Activated T-cell treated with anti-CD3 and anti-CD28 coated beads, Interleukin-2, amount 50 U/mL, for 24 hours (primary cell): Measurements from ENCODE around the gene PDE4DIP.
"Not testable (repeated sequence)": the region's sequence is repeated elsewhere in the genome, so short reads cannot be mapped to it uniquely, and the experiment has no call there.

ENCODE experiments used
- DNase-seq: peaks from one replicate; pipeline ENCODE4 v3.0.0-alpha.2; 2020
- H3K27ac Mint-ChIP-seq: 2 replicates; pipeline ENCODE4 v1.8.0; 2020; ENCODE audit warnings: mild to moderate bottlenecking, mixed read lengths
- H3K27me3 Mint-ChIP-seq: 2 replicates; pipeline ENCODE4 v1.8.0; 2020; ENCODE audit warnings: mixed read lengths
- H3K36me3 Mint-ChIP-seq: 2 replicates; pipeline ENCODE4 v1.8.0; 2020; ENCODE audit warnings: low read depth, mixed read lengths
- H3K4me1 Mint-ChIP-seq: 2 replicates; pipeline ENCODE4 v1.8.0; 2020; ENCODE audit warnings: low read depth, mixed read lengths
- H3K4me3 Mint-ChIP-seq: 2 replicates; pipeline ENCODE4 v1.8.0; 2020; ENCODE audit warnings: mild to moderate bottlenecking, moderate library complexity, mixed read lengths
- H3K9me3 Mint-ChIP-seq: 2 replicates; pipeline ENCODE4 v1.8.0; 2020; ENCODE audit warnings: mixed read lengths

Gene PDE4DIP

DNA sequence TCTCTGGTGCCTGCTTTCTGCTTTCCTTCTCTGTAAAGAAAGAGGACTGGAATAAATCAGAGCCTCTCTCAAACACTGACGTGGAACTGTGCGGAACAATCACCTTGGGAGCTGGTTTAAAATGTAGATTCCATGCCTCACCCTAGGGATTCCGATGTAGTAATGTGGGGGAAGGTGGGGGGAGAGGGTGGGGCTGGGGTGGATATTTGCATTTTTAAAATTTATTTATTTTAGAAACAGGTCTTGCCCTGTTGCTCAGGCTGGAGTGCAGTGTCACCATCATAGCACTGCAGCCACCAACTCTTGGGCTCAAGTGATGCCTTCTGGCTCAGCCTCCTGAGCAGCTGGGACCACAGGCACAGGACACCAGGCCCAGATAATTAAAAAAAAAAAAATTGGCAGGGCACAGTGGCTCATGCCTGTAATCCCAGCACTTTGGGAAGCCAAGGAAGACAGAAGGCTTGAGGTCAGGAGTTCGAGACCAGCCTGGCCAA lies 45.9 kb downstream of the PDE4DIP start:
- not testable (repeated sequence) for H3K4me1 Mint-ChIP-seq, H3K4me3 Mint-ChIP-seq, H3K36me3 Mint-ChIP-seq

DNA sequence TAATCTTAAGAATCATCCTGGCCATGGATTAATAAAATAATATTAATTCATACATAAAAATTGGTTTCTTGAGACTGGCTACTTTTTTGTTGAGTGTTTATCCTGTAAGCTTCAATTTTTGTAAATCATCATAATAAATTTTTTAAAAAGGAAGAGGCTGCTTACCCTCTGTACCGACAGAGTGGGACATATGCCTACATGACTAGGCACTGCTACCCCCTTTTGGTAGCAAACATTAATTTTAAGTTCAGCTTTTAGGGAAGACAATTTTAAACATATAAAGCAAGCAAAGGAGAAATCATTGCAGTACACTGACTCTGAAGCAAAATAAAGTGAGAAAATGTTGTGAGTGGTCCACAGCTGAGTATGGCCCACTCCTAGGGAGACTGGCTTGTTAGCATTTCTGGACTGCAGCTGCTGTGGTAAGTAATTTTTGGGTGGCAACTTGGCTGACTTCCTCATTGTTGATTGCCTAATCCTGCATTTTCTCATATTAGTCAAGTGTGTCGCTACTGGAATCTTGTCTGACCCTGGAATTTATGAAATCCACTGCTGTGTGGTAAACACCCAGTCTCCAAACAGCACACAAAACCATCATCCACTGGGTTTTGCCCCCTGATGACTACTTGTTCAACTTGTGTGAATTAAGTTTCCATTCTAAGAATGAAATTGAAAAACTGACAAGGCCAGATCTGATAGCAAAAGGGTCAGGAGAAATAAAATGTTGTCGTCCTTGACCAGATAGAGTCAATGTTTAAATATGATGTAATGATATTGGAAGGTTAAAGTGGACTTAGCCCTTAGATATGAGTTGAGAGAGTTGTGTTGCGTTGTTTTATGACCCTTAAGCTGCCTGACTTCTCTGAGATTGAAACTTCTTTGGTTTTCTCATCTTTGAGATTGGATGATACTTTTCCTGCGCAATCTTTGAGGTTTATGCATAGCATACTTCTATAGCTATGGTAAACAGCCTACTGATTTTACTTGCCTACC lies 50.4 kb downstream of the PDE4DIP start:
- not testable (repeated sequence) for H3K4me1 Mint-ChIP-seq, H3K27ac Mint-ChIP-seq, H3K27me3 Mint-ChIP-seq, H3K4me3 Mint-ChIP-seq, H3K36me3 Mint-ChIP-seq, DNase-seq, H3K9me3 Mint-ChIP-seq

More for the DNA sequence above, 45.9 kb downstream of the PDE4DIP start:
- H3K27ac Mint-ChIP-seq, H3K27me3 Mint-ChIP-seq, H3K9me3 Mint-ChIP-seq, DNase-seq: not testable (repeated sequence)

DNA sequence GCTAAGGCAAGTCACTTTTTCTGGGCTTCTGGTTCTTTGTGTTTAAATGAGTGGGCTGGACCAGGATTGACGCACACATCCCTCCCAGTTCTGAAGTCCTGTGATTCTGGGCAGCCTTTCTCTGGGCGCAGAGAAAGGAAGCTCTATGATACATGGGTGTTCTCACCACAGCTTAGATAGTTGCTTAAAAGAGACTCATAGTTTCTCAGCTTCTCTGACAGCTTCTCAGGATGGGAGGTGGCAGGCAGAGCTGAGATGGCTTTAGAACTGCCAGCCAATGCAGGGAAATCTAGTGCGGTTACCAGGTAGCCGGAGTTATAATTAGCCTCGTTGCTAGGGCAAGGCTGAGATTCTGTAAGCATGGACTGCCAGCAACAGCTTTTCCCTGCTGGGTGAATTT lies 55.8 kb downstream of the PDE4DIP start:
- H3K36me3 Mint-ChIP-seq, H3K9me3 Mint-ChIP-seq, H3K27ac Mint-ChIP-seq, H3K27me3 Mint-ChIP-seq, DNase-seq, H3K4me3 Mint-ChIP-seq, H3K4me1 Mint-ChIP-seq: not testable (repeated sequence)

DNA sequence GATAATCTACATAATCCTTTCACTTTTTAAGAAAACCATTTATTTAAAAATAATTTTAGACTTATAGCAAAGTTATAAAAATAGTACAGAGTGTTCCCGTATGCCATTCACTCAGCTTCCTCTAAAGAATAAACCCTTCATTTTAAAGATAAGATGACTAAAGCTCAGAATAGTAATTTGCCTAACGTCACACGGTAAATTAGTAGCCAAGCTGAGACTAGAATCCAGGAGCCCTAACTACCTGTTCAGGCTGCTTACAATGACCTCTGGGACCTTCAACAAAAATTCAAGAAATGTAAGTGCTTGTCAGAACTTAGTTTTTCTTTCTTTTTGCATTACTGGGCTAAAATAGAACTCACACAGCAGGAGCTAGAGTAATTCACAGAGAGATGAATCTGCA lies 56.5 kb downstream of the PDE4DIP start:
- H3K27me3 Mint-ChIP-seq, H3K27ac Mint-ChIP-seq, H3K4me1 Mint-ChIP-seq, DNase-seq, H3K4me3 Mint-ChIP-seq, H3K36me3 Mint-ChIP-seq, H3K9me3 Mint-ChIP-seq: not testable (repeated sequence)

DNA sequence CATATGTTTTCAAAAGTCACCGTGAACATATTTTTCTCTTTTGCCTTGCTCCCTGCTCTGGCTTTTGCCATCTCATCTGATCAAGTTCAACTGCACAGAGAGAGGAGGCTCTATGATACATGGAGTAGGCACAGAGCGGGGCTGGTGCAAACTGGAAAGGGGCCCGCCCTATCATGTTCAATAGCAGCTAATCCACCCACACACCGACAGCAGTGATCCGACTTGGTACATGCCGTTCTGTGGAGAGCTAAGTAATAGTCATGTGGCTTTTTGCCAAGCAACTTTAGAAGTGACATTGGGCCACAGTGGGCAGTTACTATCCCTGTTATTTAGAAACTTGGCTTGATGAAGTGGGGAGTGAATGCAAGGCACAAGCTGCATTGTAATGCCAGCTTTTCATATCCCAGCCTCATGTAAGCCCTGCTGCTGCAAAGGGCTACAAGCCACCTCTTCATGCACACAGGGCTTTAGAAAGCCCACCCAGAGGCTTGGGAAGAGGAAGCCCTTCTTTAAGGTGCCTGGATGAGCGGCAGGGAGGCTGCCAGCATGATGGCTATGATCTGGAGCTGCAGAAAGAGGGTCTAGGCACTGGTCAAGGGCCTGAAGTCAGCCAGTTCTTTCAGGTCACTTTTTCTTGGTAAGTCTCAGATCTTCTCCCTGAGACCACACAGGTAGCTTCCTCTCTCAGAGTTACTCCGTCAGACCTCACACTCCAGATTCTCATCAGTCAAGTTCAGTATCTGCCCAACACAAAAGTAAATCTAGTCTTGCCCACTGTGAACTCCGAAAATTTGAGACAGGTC lies 57.1 kb downstream of the PDE4DIP start:
- not testable (repeated sequence) for H3K4me3 Mint-ChIP-seq, H3K27me3 Mint-ChIP-seq, H3K36me3 Mint-ChIP-seq, H3K27ac Mint-ChIP-seq, H3K9me3 Mint-ChIP-seq, DNase-seq, H3K4me1 Mint-ChIP-seq

DNA sequence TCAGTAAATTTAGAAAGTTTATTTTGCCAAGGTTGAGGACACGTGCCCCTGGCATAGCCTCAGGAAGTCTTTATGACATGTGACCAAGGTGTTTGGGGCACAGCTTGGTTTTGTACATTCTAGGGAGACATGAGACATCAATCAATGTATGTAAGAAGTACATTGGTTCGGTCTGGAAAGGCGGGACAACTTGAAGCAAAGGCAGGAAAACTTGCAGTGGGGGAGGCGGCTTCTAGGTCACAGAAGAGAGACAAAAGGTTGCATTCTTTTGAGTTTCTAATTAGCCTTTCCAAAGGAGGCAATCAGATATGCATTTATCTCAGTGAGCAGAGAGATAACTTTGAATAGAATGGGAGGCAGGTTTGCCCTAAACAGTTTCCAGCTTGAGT lies 57.7 kb downstream of the PDE4DIP start:
- not testable (repeated sequence) for H3K4me1 Mint-ChIP-seq, DNase-seq, H3K9me3 Mint-ChIP-seq, H3K36me3 Mint-ChIP-seq, H3K27me3 Mint-ChIP-seq, H3K4me3 Mint-ChIP-seq, H3K27ac Mint-ChIP-seq

DNA sequence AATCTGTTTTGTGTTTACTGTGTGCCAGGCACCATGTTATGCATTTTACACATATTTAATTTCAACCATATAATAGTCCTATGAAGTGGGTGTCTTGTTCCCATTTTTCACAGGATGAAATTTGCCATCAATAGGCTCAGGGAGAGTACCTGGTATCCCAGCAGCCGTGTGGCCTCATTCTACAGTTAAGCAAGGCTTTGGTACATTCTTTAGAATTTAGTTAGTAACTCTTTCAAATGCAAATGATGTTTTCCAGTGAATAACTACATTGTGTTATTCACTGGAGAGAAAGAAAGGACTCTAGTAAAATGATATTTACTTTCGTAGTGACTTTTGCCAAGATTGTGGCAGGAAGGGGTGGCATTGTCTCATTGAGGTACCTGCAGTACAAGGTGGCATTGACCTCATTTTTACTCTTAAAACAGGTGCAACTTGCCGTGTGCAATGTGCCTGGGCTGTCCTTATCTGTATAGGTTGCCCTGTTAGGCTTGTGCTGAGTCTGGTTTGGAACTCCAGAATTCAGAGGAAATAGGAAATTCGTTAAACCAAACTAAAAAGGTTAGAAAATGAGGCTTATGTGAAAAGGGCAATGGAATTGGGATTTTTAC lies 65.1 kb downstream of the PDE4DIP start:
- not testable (repeated sequence) for H3K27ac Mint-ChIP-seq, H3K27me3 Mint-ChIP-seq, H3K4me3 Mint-ChIP-seq, H3K36me3 Mint-ChIP-seq, H3K4me1 Mint-ChIP-seq, DNase-seq, H3K9me3 Mint-ChIP-seq

DNA sequence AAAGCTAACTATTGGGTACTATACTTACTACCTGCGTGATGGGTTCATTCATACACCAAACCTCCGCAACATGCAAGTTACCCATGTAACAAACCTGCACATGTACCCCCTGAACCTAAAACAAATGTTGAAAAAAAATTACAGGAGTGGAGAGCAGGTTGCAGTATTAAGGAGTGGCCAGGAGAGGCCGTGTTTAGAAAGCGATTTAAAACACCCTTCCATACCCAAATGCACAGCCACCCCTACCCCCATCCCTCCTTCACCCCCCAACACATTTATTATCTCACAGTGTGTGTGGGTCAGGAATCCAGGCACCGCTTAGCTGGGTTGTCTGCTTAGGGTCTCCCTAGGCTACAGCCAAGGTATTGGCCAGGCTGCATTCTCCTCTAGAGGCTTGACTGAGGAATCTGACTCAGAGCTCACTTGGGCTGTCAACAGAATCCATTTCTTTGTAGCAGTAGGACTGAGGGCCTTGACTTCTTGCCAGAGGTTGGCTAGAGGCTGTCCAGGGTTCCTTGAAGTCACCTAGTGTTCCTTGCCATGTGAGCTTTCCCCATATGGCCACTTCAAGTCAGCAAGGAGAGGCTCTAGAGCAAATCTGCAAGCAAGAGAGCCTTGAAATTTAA lies 67.2 kb downstream of the PDE4DIP start:
- H3K9me3 Mint-ChIP-seq, H3K27me3 Mint-ChIP-seq, H3K27ac Mint-ChIP-seq, H3K4me1 Mint-ChIP-seq, H3K4me3 Mint-ChIP-seq, DNase-seq, H3K36me3 Mint-ChIP-seq: not testable (repeated sequence)

DNA sequence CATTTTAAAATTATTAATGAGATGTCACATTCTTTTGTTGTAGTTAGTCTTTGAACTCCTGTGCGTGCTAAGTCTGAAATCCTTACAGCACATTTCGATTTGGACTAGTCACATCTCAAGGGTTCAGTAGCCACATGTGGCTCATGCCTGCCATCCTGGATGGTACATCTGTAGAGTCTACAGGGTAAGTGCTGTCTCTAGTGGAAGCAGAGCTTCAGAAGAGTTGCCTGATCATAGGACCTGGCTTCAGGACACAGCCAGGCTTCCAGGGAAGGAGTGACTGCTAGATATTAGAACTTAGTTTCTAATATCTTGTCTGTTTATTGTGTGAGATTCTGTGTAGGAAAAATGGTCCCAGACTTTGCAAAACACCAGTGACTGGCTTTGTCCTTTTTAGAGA lies 72.0 kb downstream of the PDE4DIP start:
- not testable (repeated sequence) for H3K4me3 Mint-ChIP-seq, DNase-seq, H3K9me3 Mint-ChIP-seq, H3K27me3 Mint-ChIP-seq, H3K36me3 Mint-ChIP-seq, H3K4me1 Mint-ChIP-seq, H3K27ac Mint-ChIP-seq

DNA sequence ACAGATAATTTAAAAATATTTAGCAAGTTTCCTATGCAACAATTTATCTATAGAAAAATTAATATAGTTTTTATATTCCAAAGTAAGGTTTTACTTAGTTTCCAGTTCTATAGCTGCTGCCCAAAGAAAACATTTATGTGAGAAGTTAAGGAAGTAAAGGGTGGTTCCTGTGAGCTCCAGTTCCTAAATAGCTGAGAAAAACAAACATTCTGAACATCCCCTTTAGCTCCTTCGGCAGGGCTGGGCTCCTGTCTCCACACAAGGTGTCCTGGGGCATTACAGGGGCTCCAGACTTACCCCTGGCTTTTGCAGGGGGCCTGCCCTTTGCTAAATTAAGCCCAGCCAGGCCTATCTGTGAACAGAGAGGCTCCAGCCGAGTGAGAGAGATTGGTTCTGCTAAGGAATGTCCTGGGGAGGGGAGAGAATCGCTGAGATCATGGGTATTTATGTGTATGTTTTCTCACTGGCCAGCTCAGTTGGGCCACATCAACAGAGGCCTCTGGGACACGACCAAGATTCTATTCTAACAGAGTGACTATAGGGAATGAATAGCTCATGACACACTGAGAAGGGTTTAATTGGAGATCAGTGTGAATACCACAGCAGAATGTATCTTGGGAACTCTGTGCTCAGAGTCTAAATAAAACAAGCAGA lies 72.6 kb downstream of the PDE4DIP start:
- not testable (repeated sequence) for H3K27ac Mint-ChIP-seq, H3K27me3 Mint-ChIP-seq, H3K4me3 Mint-ChIP-seq, DNase-seq, H3K4me1 Mint-ChIP-seq, H3K9me3 Mint-ChIP-seq, H3K36me3 Mint-ChIP-seq

DNA sequence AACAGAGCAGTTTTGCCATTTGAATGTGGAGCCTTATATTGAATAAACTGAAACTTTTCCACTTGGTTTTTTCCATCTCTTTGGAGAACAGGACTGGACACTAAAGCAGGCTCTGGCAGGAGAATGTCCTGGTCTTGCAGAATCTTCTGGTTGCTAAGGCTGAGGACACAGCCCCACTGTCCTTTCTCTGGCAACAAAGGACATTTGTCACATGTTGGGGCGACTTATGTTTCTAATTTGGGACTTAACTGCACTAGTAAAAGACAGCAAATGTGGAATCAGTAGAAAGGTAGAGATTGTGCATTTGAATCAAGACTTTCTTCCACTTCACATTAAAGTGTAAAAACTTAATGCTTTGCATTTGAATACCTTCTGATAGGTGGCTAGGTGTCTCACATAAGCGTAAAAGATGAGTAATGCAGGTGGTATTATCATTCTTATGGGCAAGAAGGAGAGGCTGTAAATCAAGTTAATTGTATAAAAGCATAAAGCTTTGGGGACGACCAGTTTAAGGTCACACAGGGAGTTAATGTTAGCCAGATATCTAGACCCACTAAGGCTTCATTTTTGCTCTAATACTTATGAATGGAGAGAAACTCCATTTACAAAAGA lies 74.7 kb downstream of the PDE4DIP start:
- H3K4me1 Mint-ChIP-seq, H3K9me3 Mint-ChIP-seq, H3K36me3 Mint-ChIP-seq, DNase-seq, H3K27ac Mint-ChIP-seq, H3K27me3 Mint-ChIP-seq, H3K4me3 Mint-ChIP-seq: not testable (repeated sequence)

DNA sequence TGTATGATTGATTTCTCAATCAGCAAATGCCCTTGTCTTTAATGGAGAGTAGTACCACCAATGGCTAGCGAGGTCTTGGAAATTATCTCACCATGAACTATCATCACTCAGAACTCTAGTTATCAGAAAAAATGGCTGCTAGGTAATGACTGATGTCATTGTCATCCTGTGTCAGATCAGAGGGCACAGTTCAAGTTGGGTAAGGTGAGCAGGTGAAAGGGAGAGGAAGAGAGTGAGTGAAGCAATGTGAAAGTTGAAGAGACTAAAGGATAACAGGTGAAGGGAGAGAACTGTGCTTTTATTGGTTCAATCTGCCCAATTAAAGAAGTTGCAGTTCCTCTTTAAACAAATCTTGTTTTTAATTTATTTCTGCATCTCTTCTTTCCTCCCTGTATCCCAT lies 76.8 kb downstream of the PDE4DIP start:
- not testable (repeated sequence) for H3K9me3 Mint-ChIP-seq, H3K27me3 Mint-ChIP-seq, H3K36me3 Mint-ChIP-seq, H3K4me1 Mint-ChIP-seq, DNase-seq, H3K4me3 Mint-ChIP-seq, H3K27ac Mint-ChIP-seq

DNA sequence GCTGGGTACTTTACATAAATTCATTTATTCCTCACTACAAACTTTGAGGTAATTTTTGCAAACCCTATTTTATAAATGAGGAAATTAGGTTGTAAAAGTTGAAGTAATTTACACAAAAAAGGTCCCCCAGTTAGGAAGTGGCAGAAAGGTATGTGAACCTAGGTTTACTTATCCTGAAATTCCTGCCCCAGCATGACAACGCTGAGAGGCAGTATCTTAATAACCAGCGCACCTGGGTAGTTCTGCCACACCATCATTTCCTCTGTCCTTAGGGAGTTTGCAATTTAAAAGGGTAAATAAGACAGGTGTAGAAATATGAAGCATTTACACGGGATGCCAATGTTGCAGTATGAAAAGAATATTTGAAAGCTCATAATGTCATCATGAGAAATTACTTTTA lies 79.6 kb downstream of the PDE4DIP start:
- not testable (repeated sequence) for H3K27ac Mint-ChIP-seq, H3K27me3 Mint-ChIP-seq, H3K4me1 Mint-ChIP-seq, H3K9me3 Mint-ChIP-seq, H3K36me3 Mint-ChIP-seq, DNase-seq, H3K4me3 Mint-ChIP-seq

DNA sequence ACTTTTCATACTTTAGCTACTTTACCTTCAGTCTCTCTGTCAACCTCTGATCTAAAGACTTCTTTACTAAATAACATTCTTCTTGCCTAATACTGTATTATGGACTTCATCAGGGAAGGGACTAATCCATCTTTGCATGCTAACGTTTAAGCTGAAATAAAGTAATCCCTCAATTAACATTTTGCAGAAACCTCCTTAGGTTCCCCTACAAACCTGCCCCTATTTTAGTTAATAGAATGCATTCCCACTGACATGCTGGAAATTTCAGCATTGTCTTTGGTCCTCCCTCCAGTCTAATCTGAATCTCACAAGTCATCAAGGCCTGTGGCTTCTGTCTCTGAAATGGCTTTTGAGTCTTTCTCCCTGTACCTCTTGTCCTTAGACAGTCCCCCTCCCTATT lies 83.4 kb downstream of the PDE4DIP start:
- not testable (repeated sequence) for H3K9me3 Mint-ChIP-seq, H3K36me3 Mint-ChIP-seq, DNase-seq, H3K27ac Mint-ChIP-seq, H3K4me1 Mint-ChIP-seq, H3K4me3 Mint-ChIP-seq, H3K27me3 Mint-ChIP-seq
